Tibial nerve (tissue), 4 donors: Measurements from ENCODE around the gene COX20.

Source experiments
- EP300 ChIP-seq, 2 donors: sonication (generic); formaldehyde crosslinking; IDR thresholded peaks; one replicate each; pipeline ENCODE4 v1.6.1; 2017; ENCODE audit warnings: antibody characterized with exemption in 2 of 2, mild to moderate bottlenecking in 1 of 2
- POLR2A ChIP-seq, 2 donors: fragments of 450-650 bp; IDR thresholded peaks; one replicate each; pipeline ENCODE4 v1.6.1; 2017; ENCODE audit warnings: antibody characterized with exemption in 2 of 2, mild to moderate bottlenecking in 2 of 2, moderate library complexity in 2 of 2
- TF ChIP-seq, protein P1 (sequence below), 5 experiments: fragments of 200-600 bp in 3 of 5; fragments of 450-650 bp in 2 of 5; sonication (generic) in 3 of 5; IDR thresholded peaks; one replicate each; pipeline ENCODE4 v1.5.1; 2016 to 2019; ENCODE audit warnings: antibody characterized with exemption in 5 of 5, mild to moderate bottlenecking in 3 of 5, moderate library complexity in 2 of 5

GRCh38 chr1:244834543-244835275 lies 749 bp upstream of the COX20 start:
- TF ChIP-seq, protein P1, sequence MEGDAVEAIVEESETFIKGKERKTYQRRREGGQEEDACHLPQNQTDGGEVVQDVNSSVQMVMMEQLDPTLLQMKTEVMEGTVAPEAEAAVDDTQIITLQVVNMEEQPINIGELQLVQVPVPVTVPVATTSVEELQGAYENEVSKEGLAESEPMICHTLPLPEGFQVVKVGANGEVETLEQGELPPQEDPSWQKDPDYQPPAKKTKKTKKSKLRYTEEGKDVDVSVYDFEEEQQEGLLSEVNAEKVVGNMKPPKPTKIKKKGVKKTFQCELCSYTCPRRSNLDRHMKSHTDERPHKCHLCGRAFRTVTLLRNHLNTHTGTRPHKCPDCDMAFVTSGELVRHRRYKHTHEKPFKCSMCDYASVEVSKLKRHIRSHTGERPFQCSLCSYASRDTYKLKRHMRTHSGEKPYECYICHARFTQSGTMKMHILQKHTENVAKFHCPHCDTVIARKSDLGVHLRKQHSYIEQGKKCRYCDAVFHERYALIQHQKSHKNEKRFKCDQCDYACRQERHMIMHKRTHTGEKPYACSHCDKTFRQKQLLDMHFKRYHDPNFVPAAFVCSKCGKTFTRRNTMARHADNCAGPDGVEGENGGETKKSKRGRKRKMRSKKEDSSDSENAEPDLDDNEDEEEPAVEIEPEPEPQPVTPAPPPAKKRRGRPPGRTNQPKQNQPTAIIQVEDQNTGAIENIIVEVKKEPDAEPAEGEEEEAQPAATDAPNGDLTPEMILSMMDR (IDR thresholded peaks at IDR 0.05), result peak in 1 of 5 experiments; percentile 5
- TF ChIP-seq POLR2A (IDR thresholded peaks at IDR 0.05) (peak; percentile 29 to 57), EP300 (IDR thresholded peaks at IDR 0.05) (peak in 1 of 2 donors; percentile 86)
